CD4-positive, alpha-beta T cell treated with Interleukin-1 beta for 1 hour (primary cell): ENCODE measurements around the gene TPM3.
"Not testable (repeated sequence)": the region's sequence is repeated elsewhere in the genome, so short reads cannot be mapped to it uniquely, and the experiment has no call there.

Experiments used
- DNase-seq, 2 donors: peaks; one replicate each; pipeline ENCODE4 v3.0.0-alpha.2; 2020 to 2022

The TPM3 gene

DNA sequence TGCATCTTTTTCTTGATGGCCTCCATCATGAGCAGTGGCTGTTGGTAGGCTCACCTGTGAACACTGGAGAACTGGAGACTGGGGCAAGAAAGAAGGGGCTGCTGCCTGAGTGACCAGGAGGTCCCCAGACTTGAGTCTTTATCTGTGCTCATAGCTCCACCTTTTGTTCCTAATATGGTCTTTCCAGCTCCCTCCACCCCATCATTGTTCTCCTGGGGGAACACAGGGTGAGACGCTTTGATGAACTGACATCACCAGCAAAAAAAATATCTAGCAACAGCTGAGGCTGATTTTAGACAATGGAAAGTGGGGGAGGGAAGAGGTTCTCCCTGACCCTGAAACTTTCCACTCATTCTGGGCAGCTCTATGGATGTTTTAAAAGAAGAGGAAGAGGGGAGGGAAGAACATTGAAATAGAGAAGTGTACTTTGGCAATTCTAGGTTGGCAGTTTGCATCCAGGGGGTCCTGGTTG is at the start of gene TPM3:
TSS of gene TPM3 (minus strand) at position 111 of the 472 bp plus-strand sequence. CDS start at position 29, 82 bp downstream.
- DNase-seq = no peak

DNA sequence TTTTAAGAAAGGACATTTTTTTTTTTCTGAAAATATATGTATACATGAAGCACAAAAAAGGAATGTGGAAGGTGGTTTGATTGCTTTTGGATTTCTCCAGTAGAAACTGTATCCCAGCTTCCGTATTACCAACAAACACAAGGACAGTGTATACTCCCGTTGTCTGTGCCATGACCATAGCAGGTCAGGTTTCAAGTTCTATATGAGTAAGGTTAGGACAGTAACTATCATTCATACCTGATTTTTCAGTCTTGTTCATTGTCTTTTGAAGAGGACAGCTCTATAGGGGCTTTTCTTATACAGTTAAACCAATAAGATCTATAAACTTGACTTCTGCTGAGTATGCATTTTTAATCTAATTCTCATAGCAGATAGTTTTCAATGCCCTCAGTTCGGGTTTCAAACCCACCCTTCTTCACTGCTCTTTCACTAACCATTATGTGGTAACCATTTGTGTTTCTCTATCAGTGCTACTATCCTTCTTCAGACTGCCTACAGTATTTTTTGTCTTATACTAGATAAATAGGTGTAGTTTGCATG is 48.5 kb upstream of the TPM3 start:
- DNase-seq = no peak

DNA sequence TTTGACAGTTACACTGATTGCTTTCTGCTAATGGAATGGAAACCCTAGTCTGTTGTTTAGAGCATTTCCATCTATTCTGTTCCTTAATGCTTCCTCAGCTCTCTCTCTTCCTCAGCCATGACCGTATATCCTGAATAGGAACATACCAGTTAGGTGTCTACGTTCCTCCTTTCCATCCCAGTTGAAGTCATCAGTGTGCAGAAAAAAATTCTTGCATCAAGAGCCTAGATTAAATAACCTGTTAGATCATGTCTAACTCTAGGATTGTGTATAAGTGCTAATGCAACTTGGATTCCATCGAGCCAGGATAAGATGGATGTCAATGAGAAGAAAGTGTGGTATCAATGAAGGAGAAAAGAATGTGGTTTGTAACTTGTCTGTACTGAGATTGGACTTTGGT is 47.6 kb upstream of the TPM3 start:
- no peak for DNase-seq

DNA sequence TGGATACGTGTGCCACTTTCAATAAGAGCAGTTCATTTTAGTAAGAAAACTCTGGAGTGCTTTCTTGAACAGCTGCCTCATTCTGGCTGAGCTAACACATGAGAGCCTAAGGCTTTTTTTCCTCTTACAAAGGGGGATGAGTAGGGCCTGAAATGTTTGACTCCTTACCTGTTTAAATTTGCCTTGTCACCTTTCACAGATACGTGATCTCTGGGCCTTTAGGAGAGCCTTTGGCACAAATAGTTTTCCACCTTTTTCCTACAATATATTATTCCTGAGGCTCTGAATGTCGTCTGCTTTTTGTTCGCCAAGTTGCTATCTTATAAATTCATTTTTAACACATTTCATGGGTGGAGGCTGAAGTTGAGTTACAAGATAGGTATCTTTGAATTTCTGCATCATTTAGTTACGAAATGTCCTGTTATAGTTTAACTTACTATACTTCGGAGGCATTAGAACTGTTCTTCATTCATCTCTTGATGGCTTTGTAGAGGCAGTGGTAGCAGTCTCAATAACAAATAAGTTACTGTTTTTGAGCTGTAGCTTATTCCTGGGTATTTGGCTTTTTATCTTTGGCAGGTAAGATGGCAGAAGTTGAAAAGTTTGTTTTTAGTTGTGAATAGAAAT is 46.1 kb upstream of the TPM3 start:
- no peak for DNase-seq

DNA sequence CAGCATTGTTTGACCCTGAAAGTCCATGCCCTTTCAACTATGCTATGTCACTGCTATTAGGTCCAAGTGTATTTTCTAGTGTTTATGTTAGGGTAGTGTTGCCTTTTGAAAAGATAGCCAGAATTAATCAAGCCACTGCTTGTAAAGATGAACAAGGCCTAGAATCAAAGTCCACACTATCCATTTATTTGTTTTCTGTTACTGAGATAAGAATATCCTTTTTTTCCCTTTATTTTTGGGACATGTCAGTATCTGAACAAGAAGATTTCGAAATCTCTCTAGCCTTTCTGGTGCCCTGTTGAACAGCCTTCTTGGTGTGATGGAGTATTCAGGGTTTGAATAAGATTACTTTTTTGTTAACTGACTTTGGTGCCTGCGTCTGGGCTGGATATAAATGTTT is 45.5 kb upstream of the TPM3 start:
- DNase-seq = no peak

DNA sequence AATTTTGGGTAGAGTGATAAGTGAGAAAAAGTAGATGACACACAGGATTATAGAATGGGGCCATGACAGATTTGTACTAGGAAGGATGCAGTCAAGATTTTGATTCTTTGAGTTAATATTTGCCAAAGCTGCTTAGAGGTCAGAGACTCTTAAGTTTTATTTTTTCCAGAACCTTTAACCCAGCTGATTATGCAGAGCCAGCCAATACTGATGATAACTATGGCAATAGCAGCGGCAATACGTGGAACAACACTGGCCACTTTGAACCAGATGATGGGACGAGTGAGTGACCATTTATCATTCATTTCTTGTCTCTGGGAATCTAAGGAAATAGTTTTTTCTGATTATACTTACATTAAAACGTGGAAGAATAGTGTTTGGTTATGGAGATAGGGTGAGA is 45.0 kb upstream of the TPM3 start:
- no peak for DNase-seq

DNA sequence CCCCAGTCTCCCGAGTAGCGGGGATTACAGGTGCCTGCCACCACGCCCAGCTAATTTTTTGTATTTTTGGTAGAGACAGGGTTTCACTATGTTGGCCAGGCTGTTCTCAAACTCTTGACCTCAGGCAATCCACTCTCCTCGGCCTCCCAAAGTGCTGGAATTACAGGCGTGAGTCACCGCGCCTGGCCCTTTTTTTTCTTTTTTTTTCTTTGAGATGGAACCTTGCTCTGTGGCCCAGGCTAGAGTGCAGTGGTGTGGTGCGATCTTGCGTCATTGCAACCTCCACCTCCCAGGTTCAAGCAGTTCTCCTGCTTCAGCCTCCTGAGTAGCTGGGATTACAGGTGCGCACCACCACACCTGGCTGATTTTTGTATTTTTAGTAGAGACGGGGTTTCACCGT is 41.2 kb upstream of the TPM3 start:
- DNase-seq = not testable (repeated sequence)

DNA sequence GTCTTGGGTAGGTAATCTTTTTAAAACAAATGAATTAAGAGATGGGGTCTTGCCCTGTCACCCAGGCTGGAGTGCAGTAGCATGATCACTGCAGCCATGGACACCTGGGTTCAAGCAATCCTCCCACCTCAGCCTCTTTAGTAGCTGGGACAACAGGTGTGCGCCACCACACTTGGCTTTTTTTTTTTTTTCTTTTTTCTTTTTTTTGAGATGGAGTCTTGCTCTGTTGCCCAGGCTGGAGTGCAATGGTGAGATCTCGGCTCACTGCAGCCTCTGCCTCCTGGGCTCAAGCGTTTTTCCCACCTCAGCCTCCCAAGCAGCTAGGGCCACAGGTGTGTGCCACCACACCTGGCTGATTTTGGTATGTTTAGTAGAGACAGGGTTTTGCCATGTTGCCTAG is 39.2 kb upstream of the TPM3 start:
- DNase-seq = not testable (repeated sequence)

DNA sequence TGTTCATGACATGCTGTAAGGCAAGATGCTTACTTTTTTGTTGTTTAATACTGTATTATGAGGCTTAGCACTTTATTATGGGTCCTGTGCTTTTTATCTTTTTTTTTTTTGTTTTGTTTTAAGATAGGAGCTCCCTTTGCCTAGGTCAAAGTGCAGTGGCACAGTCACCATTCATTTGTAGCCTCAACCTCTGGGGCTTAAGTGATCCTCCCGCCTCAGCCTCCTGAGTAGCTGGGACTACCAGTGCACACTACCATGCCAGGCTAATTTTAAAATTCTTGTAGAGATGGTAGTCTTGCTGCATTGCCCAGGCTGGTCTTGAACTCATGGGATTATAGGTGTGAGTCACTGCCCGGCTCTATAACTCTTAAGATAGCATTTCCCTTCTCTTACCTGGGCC is 33.5 kb upstream of the TPM3 start:
- no peak for DNase-seq

DNA sequence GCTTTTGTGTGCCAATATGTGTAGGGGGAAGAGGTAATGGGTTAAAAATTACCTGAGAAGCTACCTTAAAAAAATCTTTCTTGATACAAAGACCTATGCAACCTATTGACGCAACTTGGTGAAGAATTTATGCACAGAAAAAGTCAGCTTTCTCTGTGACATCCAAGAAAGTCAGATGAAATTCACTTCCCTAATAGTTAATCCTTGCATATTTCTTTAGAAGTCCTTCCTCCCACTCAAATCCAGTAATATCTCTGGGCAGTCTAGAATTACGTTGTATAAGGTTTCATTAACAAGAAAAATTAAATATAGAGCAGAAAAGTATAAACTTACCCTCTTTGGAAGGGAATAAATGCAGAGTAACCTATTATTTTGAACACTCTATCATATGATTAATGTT is 31.7 kb upstream of the TPM3 start:
- no peak for DNase-seq

DNA sequence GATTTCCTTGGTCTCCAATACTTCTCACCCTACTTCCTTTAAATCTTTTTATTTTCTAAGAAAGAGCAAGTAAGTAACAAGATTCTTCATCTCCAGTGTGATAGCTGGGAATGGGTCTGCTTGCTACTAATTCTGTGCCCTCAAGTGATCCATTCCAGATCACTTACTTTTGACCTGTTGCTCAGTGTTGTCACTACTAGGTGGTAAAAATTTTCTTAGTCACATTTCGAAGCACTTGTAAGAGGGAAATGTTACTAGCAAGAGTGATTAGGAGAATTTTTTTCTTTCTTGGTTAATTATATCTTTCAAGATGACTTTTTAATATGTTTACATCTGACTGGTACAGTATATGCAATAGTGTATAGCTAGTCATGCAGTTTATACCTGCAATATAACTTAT is 31.0 kb upstream of the TPM3 start:
- DNase-seq = no peak

DNA sequence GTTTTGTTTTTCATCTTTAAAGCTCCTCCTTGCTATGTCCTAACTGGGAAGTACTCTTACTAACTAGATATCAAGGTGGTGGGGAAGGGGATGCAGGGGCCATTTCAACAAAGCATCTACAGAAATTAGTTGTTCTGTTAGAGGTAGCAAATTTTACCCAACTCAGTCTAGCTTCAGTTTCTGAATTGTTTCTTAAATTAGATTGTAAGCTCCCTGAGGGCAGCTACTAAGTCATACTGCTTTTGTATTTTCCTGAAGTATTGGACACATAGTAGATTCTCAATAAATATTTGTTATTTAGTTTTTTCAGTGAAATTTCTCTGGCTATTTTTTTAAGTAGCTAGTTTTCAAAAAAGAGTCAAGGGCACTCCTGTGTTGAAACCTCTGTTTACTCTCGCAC is 30.6 kb upstream of the TPM3 start:
- DNase-seq = no peak

DNA sequence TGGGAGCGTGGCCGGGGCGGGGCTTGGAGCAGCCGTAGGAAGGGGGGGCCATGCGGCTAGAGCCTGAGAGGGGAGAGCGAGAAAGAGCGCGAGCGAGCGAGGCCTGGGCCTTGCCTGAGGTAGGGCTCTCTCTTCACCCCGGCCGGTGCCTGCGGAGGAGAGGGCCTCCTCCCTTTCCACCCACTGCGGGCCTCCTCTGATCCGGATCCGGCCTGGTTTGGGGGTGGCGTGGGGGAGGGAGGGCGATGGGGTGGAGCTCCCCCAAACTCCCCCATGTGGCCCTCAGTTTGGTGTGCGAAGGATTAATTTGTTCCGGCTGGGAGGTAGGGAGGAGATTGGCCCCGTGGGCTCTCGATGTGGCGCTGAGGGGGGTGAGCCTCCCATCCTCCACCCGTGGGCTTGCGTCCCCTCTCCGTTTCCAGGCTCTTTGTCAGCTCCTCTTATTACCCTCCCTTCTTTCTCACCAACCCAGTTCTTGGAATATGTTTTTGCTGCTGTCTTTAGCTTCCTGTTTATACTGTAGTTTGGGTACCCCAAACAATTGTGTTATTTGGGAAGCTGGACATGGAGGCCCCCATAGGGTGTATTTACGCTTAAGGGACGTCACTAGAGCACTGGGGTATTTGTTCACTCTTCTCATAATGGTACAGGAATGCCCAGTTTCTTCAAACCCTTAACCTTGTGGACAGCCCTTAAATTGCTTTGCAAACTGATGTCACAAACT is 29.5 kb upstream of the TPM3 start:
- DNase-seq = peak; percentile 78 to 80

DNA sequence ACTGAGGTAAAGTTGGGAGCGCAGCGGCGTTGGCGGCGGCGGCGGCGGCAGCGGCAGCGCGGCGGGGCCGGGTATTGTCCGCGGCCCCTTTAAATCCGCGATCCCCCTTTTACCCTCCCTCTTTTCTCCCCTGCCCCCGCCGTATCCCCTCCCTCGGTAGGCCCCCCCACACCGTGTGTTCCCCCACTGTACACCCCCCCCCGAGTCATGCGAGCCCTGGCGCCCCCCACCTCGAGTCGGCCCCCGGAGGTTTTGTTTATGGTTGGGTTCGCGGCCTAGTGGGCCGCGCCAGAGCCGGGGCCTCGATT is 29.0 kb upstream of the TPM3 start:
- DNase-seq = no peak

DNA sequence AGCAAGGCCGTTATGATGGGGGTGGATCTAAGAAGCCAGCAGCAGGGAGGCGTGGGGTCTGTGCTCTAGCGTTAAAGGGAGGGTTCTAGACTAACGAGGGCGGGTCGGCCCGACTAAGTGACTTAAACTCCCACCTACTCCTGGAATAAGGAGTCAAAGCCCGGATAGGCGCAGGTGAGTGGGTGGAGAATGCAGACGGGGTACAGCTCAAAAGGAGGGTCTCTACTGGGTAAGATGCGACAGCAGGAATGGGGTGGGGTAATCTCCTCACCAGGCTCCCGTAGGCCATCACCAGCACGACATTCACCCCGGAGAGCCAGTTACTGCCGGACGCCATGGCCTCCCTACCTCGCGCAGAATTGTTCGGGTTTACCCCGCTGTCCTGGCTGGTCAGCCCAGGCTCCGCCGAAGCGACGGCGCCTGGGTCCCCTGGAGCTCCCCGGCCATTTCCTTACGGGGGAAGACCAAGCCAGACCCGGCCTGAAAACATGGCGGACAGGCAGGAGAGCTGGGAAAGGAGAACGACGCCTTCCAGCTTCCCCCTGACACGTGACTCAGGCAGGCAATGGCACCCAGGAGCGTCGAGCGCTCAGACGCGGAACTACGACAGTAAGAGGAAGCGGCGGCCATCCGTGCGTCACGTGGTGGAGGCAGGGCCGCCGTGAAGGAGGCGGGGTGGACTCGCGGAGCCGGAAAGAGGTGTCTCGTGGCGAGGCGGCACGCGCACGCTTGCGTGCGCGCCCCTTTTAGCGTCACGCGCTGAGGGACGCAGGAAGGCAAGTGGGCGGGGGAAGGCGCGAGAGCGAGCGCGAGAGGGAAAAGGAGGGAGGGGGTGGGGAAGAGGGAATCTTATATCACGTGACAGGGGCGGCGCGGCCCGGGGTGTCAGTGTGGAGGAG is 28.4 kb upstream of the TPM3 start, which contains the start of gene UBAP2L:
TSS of gene UBAP2L (plus strand) at position 885 of the 899 bp plus-strand sequence. CDS start 4,169 bp downstream, outside the sequence.
- peak; percentile 99 for DNase-seq

DNA sequence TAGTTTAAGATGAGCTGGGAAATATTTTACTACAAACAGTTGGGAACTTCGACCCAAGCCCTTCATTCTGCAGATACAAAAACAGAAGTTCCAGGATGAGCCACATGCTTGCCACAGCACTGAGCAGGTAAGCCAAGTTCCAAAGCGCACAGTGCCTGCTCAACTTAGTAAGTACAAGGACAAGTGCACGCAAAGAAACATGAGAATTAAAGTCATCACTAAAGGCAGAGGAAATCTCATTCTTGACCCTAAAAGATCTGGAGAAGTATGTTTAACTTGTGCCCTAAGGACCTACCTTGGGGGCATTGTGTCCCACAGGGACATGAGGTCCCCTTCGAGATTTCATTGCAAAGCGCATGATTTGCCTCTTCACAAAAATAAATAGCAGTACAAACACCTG is 27.6 kb upstream of the TPM3 start:
- DNase-seq = peak in 1 of 2 donors; percentile 2

DNA sequence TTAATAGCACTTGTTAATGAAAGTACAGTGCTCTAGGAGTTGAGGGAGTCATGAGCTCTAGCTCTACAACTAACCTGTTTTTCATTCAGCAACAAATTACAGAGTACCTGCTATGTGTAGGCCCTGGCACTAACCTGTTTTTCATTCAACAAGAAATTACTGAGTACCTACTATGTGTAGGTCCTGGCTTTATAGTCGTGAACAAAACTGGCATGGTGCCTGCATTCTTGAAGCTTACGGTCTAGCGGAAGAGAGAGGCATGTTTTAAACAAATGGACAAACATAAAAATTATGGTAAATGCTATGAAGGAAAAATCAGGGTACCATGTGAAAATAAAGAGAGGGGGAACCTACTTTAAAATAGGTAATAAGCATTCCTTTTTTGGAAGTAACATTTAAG is 26.6 kb upstream of the TPM3 start:
- no peak for DNase-seq

DNA sequence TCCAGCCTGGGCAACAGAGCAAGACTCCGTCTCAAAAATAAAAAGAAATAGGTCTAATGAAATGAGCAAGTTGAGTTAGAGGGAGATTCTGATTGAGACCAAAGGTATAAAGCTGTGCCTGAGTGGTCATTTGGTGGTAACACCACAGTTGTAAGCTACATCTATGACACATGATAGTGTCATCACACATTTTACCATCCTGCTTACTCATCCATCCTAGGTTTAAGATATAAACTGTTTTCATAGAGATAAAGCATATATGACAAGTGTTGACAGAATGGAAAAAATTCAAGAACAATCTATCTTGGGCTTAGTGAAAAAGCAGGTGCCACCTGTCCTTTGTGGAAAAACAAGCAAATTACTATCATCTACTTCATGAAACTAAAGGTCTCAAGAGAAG is 21.4 kb upstream of the TPM3 start:
- DNase-seq = no peak

DNA sequence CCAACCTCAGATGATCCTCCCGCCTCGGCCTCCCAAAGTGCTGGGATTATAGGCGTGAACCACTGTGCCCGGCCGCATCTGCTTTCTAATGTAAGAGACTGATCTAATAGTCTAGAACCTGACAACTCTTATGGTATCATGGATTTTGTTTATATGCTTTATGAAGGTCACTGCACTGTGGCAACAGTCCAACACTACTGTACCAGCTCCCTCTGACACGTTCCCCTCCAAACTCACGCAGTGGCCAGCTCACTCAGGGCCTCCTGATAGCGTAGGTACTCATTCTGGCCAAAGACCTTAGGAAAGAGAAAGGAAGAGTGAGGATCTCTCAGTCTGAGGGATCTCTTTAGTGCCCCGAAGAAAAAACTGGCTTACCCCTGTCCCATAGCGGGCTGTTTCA is 20.2 kb upstream of the TPM3 start:
- DNase-seq = no peak

DNA sequence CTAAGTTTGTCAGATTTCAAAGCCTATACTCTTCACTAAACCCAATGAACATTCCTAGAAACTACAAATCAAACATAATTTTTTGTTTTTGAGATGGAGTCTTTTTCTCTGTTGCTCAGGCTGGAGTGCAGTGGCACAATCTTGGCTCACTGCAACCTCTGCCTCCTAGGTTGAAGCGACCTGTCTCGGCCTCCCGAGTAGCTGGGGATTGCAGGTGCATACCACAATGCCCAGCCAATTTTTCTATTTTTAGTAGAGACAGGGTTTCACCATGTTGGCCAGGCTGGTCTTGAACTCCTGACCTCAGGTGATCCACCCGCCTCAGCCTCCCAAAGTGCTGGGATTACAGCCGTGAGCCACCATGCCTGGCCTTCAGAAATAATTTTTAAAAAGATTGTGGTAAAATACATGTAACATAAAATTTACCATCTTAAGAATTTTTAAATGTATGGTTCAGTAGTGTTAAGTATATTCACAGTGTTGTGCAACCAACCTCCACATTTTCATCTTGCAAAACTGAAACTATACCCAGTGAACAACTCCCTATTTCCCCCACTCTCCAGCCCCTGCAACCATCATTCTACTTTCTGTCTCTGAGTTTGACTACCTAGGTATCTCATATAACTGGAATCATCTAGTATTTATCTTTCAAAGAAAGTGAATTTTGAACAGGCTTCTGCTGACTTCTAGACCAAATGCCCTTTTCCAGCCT is 16.9 kb upstream of the TPM3 start:
- no peak for DNase-seq

DNA sequence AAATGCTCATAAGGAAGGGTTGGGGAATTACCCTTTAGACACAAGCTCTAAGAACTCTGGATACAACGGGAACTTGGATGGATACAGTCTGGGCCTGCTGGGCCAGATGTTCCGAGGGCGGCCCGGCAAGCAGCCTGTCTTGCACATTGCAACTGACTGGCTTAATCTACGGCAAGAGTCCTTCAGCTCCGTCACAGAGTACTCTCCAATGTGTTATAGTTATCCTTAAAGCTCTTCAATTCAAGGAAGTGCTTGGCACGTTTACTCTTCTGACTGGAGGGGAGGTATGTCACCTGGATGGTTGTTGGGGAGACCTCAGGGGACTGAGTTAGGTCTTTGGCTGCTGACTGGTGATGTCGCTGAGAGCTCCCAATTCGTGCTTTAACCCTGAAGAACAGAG is 15.4 kb upstream of the TPM3 start:
- no peak for DNase-seq

DNA sequence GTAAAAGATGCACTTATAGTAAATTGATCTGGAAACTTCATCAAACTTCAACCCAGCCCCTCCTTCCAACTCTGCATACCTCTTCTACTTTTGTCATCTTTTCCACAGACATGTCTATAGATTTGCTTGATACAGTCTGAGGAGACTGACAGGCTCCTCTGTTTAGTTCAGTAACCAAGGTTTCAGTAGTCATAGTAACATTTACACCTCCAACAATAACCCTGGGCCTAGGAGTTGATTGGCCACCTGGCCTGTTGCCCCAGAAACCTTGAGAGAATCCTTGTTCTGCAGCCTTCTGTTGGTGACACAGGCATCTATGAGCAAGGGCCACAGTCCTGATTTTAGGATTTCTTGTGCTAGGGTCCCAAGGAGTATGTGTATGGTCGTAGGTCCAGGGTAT is 14.3 kb upstream of the TPM3 start, which contains the start of gene CFAP141:
TSS of gene CFAP141 (minus strand) at position 138 of the 400 bp plus-strand sequence. CDS start at position 112, 26 bp downstream.
- DNase-seq = no peak

DNA sequence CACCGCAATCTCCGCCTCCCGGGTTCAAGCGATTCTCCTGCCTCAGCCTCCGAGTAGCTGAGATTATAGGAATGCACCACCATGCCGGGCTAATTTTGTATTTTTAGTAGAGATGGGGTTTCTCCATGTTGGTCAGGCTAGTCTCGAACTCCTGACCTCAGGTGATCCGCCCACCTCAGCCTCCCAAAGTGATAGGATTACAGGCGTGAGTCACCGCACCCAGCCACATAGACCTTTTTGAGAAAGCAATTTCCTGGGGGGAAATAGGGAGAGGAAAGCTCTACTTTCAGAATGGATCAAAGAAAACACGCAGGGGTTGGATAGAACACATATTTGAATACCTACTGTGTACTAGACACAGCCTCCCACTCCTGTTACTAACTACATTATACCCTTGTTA is 13.9 kb upstream of the TPM3 start:
- DNase-seq = not testable (repeated sequence)
